ENCODE results near the gene GRM4.
"Not testable (repeated sequence)": the region's sequence is repeated elsewhere in the genome, so short reads cannot be mapped to it uniquely, and the experiment has no call there.

GRM4 gene

DNA sequence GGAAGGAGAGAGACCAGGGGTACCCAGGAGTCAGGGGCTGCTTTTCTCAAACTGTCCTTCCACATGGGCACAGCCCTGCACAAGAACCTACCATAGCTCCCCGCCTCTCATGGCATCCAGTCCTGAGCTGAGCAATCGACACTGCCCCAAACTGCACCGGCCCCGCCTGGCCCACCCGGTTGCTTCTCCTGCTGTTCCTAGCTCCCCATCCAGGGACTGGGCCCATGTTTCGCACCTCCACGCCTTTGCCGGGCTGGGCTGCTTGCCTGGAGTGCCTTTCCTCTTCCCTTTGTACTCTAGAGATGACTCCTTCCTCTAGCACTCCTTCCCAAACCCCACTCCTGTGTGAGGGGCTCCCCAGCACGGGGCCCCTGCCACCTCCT, 123.0 kb downstream of the GRM4 start:
- DNase-seq (ENCODE audit: low read depth in 2 of 2), result no peak

DNA sequence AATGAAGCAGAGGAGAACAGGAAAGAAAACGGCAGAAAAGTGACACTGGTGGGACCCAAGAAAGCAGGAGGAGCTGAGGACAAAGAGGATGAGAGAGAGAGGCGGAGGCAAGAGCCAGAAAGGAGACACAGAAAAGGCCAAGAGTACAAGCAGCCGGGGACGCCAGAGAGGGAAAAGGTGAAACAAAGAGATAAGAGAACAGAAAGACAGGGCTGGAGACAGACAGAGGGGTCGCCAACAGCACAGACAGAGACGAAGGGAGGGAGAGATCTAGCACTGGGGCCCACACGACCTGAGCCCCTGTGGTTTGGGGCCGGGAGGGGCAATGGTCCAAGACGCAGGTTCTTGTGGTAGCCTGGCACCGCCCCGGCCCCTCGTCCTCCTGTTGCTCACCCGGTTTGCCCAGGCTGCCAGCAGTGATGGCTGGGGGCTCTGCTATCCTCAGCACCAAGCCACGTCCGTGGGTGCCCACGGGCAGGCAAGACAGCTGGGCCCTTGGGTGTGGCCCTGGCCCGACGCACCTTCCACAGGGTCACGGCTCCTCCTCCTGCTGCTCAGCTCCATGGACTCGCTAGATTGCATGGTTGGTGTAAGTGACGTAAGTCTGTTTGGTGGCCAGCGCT, 123.5 kb downstream of the GRM4 start:
- no peak for DNase-seq (ENCODE audit: low read depth in 2 of 2)

DNA sequence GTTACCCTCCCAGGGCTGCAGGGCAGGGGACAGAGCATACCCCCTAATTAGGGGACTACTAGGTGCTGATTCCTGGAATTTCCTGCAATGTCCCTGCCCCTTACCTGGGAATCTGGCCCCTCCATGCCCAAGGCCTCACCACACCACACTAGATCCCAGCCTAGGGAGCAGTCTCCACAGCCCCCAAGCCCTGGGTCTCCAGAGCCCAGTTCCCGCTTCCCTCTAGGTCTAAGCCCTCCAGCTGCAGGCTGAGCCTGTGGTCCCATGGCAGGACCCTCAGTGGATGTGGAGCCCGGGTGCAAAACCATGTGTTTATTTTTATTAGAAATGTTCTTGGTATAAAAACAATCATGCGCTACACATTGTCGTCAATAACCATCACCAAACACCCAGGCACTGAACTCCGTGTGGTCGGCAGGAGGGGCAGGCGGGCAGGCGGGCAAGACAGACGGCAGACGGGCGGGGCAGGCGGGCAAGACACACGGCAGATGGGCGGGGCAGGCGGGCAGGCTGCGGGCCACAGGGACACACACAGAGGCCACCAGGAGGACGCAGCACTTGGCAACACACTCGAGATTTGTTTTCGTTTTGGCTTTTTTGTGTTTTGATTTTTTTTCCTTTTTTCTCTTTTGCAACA, 124.2 kb downstream of the GRM4 start:
- no peak for DNase-seq (ENCODE audit: low read depth in 2 of 2)

DNA sequence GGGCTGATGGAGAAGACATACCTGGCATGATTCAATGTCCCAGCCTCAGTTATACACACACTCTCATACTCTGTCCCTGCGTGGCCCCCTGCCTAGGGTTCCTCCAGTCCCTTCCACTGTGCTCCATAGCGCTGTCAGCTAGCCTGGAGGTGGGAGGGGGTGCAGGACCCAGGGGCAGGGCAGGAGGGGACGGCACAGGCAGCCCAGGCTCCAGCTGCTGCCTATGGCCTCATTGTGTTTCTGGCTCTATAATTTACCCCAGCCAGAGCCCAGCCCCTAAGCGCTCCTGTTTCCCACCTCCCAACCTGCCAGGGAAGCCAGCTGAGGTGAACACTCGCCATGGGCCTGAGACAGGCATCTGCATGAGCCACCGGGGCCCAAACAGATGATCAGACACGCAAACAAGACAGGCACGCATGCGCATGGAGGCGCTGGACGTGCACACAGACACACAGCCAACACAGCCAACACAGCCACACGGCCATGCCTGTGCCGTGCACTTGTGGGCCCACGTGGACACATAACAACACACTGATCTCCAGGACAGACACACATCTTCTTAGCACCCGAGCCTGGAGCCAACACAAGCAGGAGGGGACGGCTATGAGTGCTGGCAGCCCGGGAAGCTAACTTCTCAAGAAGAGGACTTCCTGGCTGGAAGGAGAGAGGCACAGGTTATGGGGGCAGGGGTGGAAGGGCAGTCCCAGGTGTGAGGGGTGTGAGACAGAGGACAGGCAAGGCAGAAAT, 124.9 kb downstream of the GRM4 start:
- DNase-seq (ENCODE audit: low read depth in 2 of 2), result no peak

DNA sequence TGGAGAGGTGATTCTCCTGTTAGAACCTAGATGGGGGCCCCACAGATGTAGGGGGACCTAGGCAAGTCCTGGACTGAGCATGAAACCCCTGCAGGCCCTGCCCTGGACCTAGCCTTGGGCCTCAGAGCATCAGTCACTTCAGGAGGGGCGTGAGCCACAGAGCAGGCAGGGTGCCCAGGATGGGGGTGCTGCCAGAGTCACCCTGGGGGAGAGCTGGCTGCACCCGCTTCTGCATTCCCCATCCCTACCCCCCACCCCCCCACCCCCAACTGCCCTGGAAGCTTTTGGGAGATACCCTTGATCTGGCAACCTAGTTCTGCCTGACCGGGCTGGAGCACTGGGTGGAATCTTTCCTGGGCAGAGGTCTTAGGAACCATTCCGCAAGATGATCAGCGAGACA, 125.6 kb downstream of the GRM4 start:
- no peak for DNase-seq (ENCODE audit: low read depth in 2 of 2)

DNA sequence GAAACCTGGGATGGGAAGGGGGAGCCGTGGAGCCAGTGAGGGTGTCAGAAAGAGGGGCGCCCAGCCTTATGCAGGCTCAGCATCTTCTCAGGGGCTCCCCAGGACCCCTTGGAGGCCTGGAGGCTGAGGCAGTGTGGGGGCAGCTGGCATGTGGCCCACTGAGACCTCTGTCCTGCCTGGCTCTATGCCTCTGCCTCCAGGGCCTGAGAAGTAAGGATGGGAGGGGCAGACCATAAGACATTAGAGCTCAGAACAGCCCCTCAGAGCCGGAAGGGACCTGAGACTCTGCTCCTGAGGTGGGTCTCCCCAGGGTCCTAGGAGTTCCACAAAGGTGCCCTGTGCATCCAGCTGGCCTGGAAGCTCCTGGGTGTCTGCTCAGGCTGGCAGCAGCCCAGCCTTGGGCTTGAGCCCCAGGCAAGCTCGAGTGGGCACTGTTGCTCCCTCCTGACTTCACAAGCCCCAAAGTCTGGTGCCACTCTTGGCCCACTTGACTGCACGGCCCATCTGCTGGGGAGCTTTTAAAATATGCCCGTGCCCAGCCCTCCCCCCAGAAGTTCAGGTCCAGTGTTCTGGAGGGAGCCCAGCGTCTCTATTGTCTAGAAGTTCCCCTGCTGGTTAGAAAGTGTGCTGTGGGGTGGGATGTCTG, 126.8 kb downstream of the GRM4 start:
- no peak for DNase-seq (ENCODE audit: low read depth in 2 of 2)

DNA sequence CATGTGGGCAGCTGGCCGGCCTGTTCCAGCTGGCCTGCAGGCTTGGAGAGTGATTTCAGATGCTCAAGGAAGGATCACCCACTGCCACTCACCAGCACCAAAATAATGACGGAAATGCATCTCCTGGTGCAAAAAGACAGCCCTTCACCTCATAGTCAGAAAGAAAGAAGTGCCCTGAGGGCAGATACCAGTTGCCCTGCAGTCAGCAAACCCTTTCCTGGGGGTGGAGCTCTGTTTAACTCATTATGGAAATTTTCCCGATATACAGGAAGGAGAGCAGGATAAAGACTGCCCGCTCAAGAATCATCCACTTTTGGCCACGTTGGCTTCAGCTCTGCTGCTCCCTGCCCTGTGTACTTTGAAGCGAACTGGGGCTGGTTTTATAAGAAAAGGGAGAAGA, 127.9 kb downstream of the GRM4 start:
- no peak for DNase-seq (ENCODE audit: low read depth in 2 of 2)

DNA sequence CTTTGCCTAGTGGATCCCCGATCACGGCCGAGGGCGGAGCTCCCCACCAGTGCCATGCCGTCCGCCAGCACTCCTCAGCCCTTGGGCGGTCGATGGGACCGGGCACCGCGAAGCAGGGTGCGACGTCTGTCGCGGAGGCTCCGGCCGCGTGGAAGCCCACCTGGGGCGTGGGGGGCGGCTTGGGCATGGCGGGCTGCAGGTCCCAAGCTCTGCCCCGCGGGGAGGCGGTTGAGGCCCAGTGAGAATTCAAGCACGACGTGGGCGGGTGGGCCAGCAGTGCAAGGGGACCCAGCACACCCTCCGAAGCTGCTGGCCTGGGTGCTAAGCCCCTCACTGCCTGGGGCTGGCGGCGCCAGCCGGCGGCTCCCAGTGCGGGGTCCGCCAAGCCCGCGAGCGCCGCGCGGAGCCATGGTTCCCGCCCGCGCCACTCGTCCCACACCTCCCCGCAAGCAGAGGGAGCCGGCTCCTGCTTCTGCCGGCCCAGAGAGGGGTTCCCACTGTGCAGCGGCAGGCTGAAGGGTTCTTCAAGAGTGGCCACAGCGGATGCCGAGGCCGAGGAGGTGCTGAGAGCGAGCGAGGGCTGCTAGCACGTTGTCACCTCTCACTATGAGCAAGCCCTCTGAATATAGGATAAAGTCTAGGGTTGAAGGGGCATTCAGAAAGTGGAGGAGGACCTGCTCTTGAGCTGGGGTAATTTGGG, 128.6 kb downstream of the GRM4 start:
- DNase-seq (ENCODE audit: low read depth in 2 of 2), result no peak

DNA sequence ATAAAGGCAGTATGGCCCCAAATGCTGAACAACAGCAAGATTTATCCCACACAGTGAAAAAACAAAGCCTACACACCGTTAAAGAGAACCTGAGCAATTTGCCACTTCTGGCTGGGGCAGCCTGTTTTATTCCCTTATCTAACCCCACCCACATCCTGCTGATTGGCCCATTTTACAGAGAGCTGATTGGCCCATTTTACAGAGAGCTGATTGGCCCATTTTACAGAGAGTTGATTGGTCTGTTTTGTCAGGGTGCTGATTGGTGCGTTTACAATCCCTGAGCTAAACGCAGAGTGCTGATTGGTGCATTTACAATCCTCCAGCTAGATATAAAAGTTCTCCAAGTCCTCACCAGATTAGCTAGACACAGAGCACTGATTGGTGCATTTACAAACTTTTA, 129.3 kb downstream of the GRM4 start:
- DNase-seq (ENCODE audit: low read depth in 2 of 2), result not testable (repeated sequence)

DNA sequence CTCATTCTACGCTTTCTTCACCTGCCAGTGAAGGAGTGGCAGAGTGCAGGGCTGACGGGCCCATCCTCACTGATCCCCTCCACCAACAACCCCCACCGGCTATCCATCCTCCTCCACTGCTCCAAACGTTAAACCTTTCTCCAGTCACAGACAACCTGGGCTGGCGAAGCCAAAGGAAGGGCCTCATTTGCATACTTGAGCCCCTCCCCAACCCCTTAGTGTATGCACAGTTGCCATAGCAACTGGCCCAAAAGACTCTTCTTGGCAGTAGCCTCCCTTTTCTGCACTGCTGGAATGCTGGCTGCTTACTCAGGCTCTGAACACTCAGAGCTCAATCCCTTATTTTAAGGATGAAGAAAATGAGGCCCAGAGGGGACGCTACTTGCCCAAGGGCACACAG, 130.3 kb downstream of the GRM4 start:
- no peak for DNase-seq (ENCODE audit: low read depth in 2 of 2)

DNA sequence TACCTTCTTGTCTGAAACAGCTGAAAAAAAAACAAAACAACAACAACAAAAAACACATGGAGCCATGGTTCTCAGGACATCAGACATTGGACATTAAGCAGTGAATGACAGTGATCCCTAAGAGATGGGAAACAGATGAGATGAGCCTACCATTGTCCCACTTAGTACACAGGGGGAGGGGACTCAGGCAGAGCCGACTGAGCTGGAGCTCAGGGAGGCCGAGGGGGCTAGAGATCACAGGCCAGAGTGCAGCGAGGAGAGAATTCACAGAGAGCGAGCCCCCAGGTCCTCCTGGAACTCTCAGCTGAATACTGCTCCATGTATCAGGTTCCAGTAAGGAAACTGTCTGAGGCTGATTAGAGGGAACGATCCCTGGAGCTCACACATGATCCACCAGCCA, 134.6 kb downstream of the GRM4 start:
- no peak for DNase-seq (ENCODE audit: low read depth in 2 of 2)

DNA sequence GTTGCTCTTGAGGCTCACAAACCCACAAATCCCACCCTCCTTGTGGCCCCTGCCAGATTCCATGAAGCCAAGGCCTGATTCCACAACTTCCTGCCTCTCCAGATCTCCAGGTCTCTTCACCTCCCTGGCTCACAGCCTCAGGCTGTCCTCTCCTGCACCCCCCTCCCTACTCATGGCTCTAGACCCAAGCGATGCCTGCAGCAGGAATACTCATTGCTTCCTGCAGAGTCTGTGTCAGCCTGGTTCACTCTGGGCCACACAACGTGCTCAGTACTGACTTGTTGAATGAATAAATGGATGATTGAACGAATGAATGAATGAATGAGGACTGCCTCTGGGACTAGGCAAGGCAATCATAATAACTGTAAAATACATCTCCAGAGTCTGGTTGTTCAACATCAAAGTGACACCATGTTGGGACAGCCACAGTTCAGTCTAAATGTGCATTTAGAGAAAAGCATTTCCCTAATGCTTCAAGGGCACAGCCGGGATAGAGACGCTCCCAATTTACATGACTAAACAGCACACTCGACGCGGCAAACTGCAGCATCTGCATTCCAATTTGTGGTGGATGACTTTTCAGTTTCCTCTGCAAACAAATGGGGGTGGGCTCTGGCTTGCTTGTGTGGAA, 139.9 kb downstream of the GRM4 start:
- no peak for DNase-seq (ENCODE audit: low read depth in 2 of 2)

DNA sequence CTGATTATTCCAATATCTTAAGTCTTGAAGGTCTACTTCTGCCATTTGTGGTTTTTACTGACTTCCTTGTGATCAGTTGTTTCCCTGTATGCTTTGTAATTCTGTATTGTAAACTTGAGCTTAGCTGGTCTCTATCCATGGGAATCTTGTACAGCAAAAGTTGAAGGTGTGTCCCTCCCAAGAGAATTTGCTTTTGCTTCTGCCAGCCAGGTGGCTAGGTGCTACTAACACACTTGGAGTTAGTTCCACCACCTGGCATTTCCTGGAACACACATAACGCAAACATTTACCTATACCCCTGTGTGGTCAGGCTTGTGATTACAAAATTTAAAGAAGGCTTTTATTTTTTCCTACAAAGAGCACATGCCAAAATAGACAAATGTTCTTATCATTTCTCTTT, 141.2 kb downstream of the GRM4 start:
- no peak for DNase-seq (ENCODE audit: low read depth in 2 of 2)

DNA sequence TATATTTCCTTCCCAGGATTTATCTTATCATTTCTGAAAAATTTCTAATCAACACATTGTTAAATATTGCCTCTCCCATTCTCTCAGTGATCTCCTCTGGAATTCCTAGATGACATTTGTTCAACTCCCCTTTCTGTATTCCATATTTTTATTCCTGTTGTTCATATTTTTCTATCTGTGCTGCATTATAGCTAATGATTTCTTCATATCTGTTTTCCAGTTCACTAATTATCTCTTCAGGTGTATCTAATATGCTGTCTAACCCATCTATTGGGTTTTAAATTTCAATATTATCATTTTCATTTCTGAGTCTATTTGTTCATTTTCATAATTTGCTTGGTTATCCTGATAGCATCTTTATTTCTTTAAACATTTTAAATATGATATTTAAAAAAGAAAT, 141.9 kb downstream of the GRM4 start:
- no peak for DNase-seq (ENCODE audit: low read depth in 2 of 2)

DNA sequence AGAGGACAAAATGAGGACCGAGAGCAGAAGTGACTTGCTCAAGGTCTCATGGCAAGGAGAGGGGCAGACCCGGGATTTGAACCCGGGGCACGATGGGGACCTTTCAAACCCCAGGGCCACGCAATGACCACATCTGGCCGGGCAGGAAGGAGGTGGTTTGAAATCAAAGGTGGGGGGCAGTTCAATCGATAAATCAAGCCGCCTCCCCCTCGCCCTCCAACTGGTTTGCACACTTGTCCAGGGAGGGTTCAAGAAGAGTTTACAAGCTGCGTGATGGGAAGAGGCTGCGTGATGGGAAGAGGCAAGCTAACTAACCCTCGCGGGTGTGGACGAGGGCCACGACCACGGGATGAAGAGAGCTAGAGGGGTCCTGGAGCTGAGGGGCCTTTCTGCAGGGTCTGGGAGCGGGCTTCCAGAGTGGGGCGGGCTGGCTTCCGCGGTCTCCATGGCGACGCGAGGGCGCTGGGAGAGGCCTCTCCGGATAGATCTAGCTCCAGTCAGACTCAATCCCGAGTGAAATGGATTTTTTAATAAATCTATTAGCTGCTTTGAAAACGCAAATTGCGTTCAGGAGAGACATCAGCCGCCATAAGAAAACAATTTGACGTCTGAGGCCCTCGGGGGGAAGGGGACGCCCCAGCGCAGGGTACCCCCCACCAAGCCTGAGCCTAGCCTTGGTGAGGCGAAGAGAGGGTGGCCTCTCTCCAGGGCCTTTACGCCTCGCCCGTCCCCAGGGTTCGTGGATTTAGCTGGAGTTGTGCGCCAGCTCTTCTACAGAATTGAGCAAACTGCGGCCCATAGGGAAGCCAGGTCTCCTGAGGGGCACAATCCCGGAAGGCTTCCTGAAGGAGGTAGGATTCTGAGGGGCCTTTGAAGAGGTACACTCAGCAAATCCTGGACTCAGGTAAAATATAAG, 143.9 kb downstream of the GRM4 start:
- DNase-seq (ENCODE audit: low read depth in 2 of 2), result no peak

DNA sequence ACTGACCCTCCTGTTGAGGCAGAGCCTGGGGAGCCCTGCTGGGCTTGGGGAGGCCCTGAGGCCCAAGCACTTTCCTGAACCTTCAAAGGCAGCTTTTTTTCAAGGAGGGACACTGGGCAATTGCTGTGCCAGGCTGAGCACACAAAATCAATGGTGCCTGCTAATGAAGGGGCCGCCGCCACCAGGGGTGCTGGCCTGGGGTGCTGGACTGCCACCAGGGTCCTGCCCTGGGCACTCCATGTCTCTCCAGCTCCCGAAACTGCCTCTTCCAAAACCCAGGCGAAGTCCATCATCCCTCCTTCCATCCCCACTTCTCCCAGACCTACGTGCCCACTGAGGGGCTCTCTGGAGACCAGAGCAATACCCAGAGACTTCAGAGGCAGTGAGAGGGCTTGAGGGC, 145.6 kb downstream of the GRM4 start:
- no peak for DNase-seq (ENCODE audit: low read depth in 2 of 2)

DNA sequence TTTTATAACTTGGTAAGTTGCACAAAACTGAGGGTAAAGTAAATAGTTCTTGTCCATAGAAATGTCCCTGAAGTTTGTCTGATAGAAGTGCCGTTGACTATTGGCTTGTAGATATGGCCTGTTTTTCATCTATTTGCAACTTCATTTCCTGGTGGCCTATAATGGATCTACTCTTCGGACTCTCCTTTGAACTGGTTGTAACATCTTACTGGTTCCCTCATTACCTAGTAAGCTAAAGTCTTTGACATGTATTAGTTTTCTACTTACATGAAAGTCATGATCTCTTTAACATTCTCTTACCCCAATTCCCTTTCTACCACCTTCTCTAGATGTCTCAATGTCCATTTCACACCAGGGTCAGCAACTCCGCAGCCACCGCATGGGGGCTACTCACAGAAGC, 146.3 kb downstream of the GRM4 start:
- no peak for DNase-seq (ENCODE audit: low read depth in 2 of 2)

DNA sequence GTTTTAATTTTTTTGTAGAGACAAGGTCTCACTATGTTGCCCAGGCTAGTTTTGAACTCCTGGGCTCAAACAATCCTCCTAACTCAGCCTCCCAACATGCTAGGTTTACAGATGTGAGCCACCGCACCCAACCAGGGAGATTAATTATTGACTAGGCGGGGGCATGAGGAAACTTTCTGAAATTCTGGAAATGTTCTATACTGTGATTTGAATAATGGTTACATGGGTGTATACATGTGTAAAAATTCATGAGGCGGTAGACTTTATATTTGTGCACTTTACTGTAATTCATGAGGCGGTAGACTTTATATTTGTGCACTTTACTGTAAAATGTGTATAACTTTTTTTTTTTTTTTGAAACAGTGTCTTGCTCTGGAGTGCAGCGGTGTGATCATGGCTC, 147.2 kb downstream of the GRM4 start:
- DNase-seq (ENCODE audit: low read depth in 2 of 2), result no peak

DNA sequence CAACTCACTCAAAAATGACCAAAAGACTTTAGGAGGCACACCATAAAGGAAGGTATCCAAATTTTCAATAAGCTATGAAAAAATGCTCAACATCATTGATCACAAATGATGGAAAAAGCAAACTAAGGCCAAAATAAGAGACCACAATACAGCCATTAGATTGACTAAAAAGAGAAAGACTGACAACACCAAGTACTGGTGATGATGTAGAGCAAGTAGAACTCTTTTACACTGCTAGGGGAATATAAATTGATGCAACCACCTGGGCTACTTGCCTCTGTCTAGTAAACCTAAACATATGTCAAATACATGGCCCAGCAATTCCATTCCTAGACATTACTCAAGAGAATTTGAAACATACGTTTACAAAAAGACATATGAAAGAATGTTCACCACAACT, 148.6 kb downstream of the GRM4 start:
- no peak for DNase-seq (ENCODE audit: low read depth in 2 of 2)

DNA sequence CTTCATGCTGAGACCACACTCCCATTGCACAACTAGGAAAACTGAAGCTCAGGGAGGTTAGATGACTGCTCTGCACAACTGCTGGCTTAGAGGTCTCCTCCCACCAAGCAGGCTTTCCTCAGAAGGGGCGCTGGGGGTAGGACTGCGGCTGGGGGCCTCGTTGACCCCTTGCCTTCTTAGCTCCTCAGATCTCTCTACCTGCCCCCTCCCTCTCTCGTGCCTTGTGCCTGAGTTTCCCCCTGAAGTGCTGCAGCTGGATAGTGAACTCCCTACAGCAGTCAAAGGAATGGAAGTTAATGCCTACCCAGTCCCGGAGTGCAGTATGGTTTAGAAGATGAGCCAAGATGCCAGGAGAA, 149.8 kb downstream of the GRM4 start:
- no peak for DNase-seq (ENCODE audit: low read depth in 2 of 2)

Data from stimulated activated CD8-positive, alpha-beta memory T cell treated with anti-CD3 and anti-CD28 coated beads, Interleukin-7, amount 100 ng/mL, for 1 hour (primary cell).